HL-60 (cell line): ENCODE data around the gene CST5.

Experiments
- DNase-seq, 2 experiments: peaks; one replicate each; pipeline ENCODE4 v3.0.0-alpha.2; 2010 to 2020; ENCODE audit warnings: low read depth in 1 of 2, low spot score in 1 of 2
- H3K27ac ChIP-seq: fragments of 250-450 bp; sonication (Bioruptor Pico); replicated peaks from 2 replicates; pipeline ENCODE4 v1.5.1; 2020; ENCODE audit warnings: mild to moderate bottlenecking, moderate library complexity
- H3K27me3 ChIP-seq: fragments of 250-450 bp; sonication (Bioruptor Pico); 2 replicates; pipeline ENCODE4 v1.5.1; 2021; ENCODE audit warnings: mild to moderate bottlenecking, moderate library complexity; ENCODE audit not compliant: insufficient read depth, poor library complexity, severe bottlenecking
- H3K4me3 ChIP-seq: replicated peaks from 2 replicates; pipeline ENCODE4 v1.5.1; 2011; ENCODE audit warnings: mild to moderate bottlenecking, control low read depth, low read length; ENCODE audit not compliant: insufficient read depth
- GABPA ChIP-seq: IDR thresholded peaks from 2 replicates; pipeline ENCODE4 v1.6.1; 2012; ENCODE audit warnings: low read depth
- POLR2AphosphoS5 ChIP-seq: IDR thresholded peaks from 2 replicates; pipeline ENCODE4 v1.6.1; 2012; ENCODE audit warnings: low read depth
- SPI1 ChIP-seq: IDR thresholded peaks from 2 replicates; pipeline ENCODE4 v1.6.1; 2012; ENCODE audit warnings: low read depth, mild to moderate bottlenecking, borderline replicate concordance
- TF ChIP-seq, protein P1 (sequence below): IDR thresholded peaks from one replicate; pipeline ENCODE4 v1.5.1; 2011; ENCODE audit warnings: low read length, control low read depth, inconsistent platforms; ENCODE audit not compliant: insufficient read depth
- TF ChIP-seq, protein P2 (sequence below): IDR thresholded peaks from 2 replicates; pipeline ENCODE4 v1.6.1; 2012; ENCODE audit warnings: low read depth; ENCODE audit not compliant: insufficient replicate concordance

Gene CST5

DNA sequence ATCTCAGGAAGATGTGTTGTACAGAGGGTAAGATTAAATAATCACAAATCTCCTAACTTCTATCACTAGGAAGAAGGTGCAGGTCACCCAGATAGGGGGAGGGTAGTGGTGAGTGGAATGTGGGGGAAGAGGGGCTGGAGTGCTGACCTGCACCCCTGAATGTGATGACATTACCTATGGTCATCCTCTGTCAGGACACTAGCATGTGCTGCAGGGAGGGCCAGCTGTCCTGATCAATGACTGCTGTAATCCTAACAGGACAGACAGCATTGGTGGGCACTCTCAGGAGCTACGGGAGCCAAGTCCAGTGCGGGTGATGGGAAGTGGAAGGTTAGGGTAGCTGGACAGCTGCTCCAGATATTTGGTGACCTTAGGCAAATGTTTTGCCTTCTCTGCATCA, 45.2 kb upstream of the CST5 start:
- no peak for DNase-seq
- no peaks in the 10 kb centered on the region for H3K27me3 ChIP-seq
- no peak overlapping the region for H3K27ac ChIP-seq
- no peak overlapping the region for H3K4me3 ChIP-seq
- TF ChIP-seq GABPA (no peak), POLR2AphosphoS5 (no peak), SPI1 (no peak)
- TF ChIP-seq, protein P1, sequence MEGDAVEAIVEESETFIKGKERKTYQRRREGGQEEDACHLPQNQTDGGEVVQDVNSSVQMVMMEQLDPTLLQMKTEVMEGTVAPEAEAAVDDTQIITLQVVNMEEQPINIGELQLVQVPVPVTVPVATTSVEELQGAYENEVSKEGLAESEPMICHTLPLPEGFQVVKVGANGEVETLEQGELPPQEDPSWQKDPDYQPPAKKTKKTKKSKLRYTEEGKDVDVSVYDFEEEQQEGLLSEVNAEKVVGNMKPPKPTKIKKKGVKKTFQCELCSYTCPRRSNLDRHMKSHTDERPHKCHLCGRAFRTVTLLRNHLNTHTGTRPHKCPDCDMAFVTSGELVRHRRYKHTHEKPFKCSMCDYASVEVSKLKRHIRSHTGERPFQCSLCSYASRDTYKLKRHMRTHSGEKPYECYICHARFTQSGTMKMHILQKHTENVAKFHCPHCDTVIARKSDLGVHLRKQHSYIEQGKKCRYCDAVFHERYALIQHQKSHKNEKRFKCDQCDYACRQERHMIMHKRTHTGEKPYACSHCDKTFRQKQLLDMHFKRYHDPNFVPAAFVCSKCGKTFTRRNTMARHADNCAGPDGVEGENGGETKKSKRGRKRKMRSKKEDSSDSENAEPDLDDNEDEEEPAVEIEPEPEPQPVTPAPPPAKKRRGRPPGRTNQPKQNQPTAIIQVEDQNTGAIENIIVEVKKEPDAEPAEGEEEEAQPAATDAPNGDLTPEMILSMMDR = no peak
- TF ChIP-seq, protein P2, sequence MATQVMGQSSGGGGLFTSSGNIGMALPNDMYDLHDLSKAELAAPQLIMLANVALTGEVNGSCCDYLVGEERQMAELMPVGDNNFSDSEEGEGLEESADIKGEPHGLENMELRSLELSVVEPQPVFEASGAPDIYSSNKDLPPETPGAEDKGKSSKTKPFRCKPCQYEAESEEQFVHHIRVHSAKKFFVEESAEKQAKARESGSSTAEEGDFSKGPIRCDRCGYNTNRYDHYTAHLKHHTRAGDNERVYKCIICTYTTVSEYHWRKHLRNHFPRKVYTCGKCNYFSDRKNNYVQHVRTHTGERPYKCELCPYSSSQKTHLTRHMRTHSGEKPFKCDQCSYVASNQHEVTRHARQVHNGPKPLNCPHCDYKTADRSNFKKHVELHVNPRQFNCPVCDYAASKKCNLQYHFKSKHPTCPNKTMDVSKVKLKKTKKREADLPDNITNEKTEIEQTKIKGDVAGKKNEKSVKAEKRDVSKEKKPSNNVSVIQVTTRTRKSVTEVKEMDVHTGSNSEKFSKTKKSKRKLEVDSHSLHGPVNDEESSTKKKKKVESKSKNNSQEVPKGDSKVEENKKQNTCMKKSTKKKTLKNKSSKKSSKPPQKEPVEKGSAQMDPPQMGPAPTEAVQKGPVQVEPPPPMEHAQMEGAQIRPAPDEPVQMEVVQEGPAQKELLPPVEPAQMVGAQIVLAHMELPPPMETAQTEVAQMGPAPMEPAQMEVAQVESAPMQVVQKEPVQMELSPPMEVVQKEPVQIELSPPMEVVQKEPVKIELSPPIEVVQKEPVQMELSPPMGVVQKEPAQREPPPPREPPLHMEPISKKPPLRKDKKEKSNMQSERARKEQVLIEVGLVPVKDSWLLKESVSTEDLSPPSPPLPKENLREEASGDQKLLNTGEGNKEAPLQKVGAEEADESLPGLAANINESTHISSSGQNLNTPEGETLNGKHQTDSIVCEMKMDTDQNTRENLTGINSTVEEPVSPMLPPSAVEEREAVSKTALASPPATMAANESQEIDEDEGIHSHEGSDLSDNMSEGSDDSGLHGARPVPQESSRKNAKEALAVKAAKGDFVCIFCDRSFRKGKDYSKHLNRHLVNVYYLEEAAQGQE = no peak

DNA sequence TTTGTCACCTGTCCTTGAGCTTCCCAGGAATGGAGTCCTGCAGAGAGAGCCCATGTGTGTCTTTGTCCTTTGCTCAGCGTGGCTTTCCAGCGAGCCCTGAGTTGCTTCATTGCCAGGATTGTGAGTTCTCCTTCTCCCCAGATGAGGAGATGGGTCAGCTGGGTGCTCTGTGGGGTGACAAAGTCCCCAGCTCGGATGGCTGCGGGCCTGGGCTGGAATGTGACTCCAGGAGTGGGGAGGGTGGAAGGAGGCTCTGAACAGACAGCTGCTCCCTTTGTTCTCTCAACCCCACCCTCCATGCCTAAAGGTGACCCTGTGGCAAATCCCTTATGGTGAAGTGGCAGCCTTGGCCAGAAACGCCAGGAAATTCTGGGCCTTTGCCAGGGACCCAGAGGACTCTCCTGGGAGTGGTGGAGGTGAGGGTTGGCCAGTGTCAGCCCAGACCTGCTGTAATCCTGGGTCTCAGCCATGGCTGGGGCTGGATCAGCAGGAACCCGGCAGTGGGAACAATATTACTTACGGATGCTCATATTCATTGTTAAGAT, 44.4 kb upstream of the CST5 start:
- H3K27ac ChIP-seq = no peak overlapping the region
- H3K4me3 ChIP-seq = no peak overlapping the region
- DNase-seq = no peak
- H3K27me3 ChIP-seq = no peaks in the 10 kb centered on the region
- TF ChIP-seq, protein P2 = no peak
- TF ChIP-seq, protein P1 = no peak
- TF ChIP-seq GABPA (no peak), POLR2AphosphoS5 (no peak)

DNA sequence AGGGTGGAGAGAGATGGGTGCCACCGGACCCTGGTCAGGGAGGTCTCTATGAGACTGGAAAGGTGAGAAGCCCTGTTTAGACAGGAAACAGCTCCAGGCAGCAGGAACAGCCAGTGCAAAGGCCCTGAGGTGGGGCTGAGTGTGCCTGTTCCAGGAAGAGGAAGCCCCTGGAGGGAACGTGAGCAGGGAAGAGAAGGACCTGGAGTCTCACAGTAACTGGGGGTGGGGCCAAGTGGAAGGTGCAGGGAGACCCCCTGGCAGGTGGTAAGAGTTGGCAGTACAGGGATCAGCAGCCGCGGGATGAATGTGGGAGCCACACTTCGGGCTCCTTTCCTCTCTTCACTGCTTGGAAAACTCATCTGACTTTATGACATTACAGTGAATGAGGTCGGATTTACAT, 43.8 kb upstream of the CST5 start:
- TF ChIP-seq, protein P2 = no peak
- TF ChIP-seq GABPA = no peak
- TF ChIP-seq SPI1 = no peak
- TF ChIP-seq, protein P1 = no peak
- TF ChIP-seq POLR2AphosphoS5 = no peak
- H3K4me3 ChIP-seq = no peak overlapping the region
- no peaks in the 10 kb centered on the region for H3K27me3 ChIP-seq
- H3K27ac ChIP-seq = no peak overlapping the region
- no peak for DNase-seq
